HL-60 (cell line): ENCODE data around the gene LYRM9.

Experiments
- CTCF ChIP-seq: IDR thresholded peaks from one replicate; pipeline ENCODE4 v1.5.1; 2011; ENCODE audit warnings: low read length, control low read depth, inconsistent platforms; ENCODE audit not compliant: insufficient read depth
- POLR2AphosphoS5 ChIP-seq: IDR thresholded peaks from 2 replicates; pipeline ENCODE4 v1.6.1; 2012; ENCODE audit warnings: low read depth
- REST ChIP-seq: IDR thresholded peaks from 2 replicates; pipeline ENCODE4 v1.6.1; 2012; ENCODE audit warnings: low read depth; ENCODE audit not compliant: insufficient replicate concordance

- TF ChIP-seq CTCF (no peak), POLR2AphosphoS5 (no peak), REST (no peak)
These were observed 25.9 kb upstream of the LYRM9 start for GRCh38 chr17:27919079-27919478.
